HG03045 (cell line): Measurements from ENCODE around the gene CCDC154.

Experiments
- ATAC-seq: cut with Tn5 transposase; IDR thresholded peaks from one replicate; pipeline ENCODE4 v1.9.1; 2021; ENCODE audit warnings: mild to moderate bottlenecking, moderate library complexity; ENCODE audit not compliant: unreplicated experiment

CCDC154 gene

DNA sequence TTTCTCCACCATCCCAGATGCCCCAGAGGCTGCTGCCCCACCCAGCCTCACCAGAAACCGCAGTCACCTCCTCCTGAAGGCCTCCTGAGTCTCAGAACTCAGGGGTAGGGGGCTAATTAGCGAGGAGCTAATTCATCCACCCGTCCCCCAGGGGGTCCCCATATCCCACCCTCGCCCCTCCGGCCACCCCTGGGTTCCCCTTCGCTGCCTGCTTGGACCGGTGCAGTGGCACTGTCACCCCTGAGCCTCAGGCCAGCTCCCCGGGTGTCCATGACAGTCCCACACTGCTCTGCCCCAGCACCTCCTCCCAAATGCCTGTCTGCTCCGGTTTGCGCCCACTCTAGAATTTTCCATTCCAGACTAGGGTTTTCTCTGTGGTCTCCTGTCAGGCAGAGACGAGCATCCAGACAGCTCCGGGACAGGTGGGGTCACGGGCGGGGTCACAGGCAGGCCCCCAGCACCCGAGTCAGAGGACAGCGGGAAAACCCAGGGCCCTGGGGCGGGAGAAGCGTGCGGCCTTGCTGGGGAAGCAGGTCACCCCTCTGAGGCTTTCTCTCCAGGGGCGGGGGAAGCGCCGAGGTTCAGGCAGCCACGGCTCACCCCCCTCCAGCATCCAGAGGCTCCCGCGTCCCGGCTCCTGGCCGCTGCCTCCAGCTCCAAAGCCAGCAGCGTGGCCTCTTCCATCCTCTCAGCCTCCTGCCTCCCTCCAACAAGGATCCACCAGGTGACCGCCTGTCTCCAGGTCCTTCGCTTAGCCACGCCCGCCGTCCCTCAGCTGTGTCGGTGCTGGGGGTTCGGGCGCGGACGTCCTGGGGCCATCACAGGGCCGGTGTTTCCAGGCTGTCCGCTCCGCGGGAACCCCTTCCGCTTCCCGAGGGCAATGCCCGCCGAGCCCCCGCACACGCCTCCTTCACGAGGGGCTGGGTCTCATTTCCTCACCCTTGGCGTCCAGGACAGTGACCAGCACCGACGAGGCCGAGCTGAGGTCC is 16.6 kb downstream of the CCDC154 start:
- ATAC-seq = no peak

GRCh38 chr16:1426734-1427471 is 17.5 kb downstream of the CCDC154 start:
- ATAC-seq = no peak

GRCh38 chr16:1425616-1426370 is 18.6 kb downstream of the CCDC154 start:
- ATAC-seq = no peak

DNA sequence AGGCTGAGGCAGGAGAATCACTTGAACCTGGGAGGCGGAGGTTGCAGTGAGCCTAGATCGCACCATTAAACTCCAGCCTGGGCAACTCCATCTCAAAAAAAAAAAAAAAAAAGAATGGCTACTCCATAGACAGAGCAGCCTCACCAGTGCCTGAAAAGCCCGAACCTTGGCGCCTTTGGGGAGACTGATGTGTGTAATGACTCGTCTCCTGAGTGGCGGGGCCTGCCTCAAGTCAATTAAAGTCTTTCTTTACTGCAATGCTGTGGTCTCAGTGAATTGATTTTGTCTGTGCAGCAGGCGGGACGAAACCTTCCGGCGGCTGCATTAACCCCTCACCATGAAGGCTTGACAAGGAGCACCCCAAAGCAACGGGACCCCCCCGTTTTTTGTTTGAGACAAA is 20.3 kb downstream of the CCDC154 start:
- no peak for ATAC-seq

DNA sequence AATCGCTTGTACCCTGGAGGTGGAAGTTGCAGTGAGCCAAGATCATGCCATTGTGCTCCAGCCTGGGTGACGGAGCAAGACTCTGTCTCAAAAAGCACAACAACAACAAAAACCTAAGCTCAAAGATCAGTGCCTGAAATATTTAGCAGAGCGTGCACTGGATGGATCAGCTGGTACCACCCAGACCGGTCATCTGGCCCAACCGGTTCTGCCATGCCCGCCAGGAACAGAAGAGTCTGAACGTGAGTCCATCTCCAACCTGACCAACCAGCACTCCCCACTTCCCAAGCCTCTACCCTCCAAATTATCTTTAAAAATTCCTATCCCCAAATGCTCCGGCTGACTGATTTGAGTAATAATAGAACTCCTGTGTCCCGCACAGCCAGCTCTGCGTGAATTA is 22.3 kb downstream of the CCDC154 start:
- ATAC-seq = no peak

DNA sequence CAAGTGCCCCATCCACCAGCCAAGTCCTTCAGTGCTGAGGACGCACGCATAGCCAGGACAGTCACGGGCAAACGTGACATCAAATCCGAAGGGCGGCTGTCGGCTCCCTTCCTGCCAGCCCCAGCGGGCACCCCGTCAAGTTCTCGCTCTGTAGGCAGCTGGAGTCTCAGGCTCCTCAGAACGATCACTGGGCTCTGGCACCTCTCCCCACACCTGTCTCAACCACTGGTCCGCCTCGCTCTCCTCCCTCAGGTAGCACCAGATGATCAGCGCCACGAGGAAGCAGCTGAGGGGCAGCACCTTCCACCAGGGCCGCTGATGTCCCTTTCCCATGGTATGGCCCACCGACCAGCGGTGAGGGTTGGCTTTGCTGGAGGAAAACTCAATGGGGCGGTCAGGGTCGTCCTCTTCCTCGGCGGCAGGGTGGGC is 24.2 kb downstream of the CCDC154 start:
- peak; percentile 1 for ATAC-seq

DNA sequence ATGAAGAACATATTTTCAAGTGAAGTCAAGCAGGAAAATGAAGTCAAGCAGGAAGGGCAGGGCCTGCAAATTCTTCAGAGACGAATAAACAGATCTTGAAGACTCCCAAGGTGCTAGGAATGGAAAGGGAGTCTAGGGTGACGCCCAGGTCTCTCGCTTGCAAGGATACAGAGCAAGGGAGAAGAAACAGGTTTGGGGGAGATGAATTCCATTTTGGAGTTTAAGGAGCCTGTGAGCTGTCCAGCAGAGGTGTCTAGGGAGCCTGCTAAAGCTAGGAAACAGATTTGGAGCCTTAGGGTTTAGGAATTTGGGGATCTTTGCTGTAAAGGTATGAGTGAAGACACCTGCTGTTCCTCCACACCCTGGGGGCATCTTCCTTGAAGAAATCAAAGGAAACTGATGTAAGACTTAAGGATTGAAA is 27.8 kb downstream of the CCDC154 start:
- ATAC-seq = no peak

- ATAC-seq = peak; percentile 49
Measured at GRCh38 chr16:1414532-1415260, 29.7 kb downstream of the CCDC154 start, which contains the start of gene UNKL. Gene UNKL (minus strand): TSS chr16:1414704. CDS start chr16:1414691, 13 bp downstream.

DNA sequence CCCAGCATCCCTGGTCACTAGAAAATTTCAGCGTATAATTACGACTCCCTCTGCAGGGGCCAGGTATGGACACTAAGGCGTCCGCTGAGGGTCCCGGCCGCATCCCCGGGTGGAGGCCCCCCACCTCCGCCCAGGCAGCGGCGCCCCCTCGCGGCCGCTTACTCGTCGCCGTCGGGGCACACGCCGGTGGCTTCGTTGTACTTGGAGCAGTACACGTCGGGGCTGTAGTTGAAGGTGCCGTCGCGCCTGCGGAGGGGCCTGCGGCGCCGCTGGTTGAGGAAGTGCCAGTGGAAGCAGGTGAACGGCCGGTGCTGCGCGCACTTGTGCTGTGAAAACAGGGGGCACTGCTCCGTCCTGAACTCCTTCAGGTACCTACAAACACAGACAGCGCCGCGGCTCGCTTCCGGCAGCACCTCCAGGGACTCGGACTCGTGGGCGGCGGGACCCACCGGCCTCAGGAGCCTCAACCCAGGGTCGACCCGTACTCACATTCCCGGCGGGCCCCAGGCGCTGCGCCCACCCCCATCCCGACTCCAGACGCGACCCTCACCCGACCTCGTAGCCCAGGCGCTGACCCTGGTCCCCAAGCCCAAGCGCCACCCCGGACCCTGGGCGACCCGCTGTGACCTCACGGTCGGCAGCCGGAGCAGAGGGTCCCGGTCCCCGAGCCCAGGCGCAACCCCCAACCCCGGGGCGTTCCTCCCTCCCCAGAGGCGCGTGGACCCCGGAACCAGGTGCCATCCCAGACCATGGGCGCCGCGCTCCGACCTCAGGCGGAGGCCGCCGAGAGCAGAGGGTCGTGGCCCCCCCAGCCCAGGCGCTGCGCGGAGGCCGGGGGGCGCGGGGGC is 30.4 kb downstream of the CCDC154 start:
- ATAC-seq = peak; percentile 35

DNA sequence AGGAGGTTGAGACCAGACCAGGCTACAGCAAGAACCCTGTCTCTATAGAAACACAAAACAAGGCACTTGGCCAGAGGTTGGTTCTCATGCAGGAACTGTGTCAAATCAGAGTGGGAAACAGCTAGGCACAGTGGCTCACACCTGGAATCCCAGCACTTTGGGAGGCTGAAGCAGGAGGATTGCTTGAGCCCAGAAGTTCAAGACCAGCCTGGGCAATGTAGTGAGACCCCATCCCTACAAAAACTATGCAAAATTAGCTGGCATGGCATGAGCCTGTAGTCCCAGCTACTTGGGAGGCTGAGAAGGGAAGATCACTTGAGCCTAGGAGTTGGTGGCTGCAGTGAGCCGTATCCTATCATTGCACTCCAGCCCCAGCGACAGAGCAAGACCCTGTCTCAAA is 31.5 kb downstream of the CCDC154 start:
- ATAC-seq = no peak

- peak; percentile 79 for ATAC-seq
Measured at GRCh38 chr16:1408171-1408837, 36.1 kb downstream of the CCDC154 start.

GRCh38 chr16:1407753-1408152 is 36.6 kb downstream of the CCDC154 start:
- ATAC-seq = peak; percentile 7

DNA sequence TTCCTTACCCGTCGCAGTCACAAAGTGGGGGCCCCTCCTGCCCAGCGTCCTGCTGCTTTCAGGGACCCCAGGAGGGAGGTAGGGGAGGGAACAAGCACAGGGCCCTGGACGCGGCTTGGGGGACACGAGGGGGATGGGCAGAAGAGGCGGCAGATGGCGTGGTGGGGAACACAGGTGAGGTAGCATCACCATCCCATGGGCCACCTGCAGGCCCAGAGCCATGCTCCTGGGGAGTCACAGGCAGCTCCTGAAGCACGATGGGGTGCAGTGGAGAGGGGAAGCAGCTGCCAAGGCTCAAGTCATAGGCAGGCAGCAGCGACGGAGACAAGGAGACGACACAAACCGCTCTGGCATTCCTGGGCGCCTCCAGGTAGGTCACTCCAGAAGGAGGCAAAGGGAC is 40.6 kb downstream of the CCDC154 start:
- no peak for ATAC-seq

DNA sequence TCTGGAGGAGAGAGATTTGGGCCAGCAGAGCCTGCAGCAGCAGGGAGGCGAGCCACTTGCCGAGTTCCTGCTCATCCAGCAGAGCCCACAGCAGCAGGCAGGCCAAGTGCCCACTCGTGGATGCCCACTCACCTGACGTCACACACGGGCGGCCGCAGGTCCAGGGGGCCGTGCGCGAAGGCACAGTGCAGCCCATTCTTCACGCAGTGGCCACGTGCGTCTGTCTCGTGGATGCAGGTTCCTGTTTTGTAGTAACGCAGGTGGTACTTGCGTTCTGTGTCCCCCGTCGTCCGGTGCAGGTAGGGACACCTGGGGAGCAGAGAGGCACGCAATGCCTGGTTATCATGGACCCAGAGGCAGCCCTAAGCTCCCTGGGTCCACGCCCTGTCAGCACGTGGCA is 41.3 kb downstream of the CCDC154 start:
- no peak for ATAC-seq

DNA sequence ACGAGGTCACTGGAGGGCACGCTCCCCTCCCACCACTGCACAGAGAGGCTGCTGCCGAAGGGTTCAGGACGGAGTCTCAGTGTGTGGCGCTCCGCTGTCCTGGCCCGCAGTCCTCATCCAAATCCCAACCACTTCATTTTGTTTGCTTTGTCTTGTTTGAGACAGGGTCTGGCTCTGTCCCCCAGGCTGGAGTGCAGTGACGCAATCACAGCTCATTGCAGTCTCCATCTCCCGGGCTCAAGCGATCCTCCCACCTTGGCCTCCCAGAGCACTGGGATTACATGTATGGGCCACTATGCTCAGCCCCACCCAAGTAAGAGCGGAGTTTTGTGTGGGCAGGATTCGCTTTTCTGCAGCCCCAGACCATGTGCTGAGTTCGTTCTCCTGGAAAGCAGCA is 42.6 kb downstream of the CCDC154 start:
- no peak for ATAC-seq

- ATAC-seq = no peak
Measured at GRCh38 chr16:1401061-1401757, 43.1 kb downstream of the CCDC154 start.

DNA sequence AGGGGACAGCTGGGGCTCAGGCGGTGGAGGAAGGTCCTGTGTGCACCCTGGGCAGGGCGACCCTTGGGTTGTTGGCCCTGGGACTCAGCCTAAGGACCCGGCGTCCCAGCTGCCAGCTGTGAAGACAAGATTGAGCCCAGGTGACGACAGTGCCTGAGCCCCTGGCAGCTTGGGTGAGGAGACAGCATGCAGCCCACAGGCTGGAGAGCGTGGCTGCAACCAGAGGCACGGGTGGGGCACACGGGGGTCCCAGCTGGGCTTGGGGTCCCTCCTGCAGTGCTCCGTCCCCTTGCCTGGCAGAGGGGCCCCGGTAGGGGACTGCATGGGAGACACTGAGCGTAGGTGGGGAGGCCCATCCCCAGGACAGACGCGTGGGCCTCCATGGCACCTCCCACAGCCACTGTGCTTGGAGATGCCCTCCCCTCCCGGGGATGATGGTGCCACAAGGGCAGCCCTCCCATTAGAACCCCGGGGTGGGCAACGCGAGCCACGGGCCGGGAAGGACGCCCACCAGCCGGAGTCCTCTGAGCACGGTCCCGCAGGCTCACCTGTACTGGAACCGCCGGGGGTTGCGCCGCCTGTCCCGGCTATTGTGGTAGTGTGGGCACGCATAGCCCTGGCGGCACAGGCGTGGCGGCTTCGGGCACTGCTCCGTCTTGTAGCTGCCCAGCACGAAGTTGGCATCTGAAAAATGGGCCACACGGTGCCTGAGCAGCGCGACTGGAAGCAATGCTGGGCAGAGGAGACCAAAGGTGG is 45.4 kb downstream of the CCDC154 start:
- ATAC-seq = no peak

GRCh38 chr16:1398351-1398750 is 46.0 kb downstream of the CCDC154 start:
- no peak for ATAC-seq
